Measurements from ENCODE around the gene TMEM185A.

TMEM185A gene

DNA sequence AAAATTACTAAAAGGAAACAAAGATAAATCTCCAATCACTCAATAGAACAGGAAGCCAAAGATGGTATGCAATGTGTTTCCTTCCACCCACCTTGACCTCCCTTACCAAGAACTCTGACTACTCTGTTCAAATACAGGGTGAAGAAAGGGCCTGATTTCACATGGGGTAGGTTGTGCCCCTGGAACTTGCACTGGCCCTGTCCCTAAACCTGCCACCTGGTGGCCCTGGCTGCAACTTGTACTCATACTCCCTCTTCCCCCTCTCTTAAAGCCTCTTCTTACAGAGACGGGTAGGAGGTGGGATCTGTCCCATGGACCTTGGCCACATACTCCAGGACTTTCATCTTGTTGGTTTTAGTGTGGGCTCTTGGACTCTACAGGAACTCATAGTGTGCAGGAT is 17.3 kb upstream of the TMEM185A start:
- Histone ChIP-seq H3K9me3 (ENCODE audit: control insufficient read depth in 5 of 5, low read length in 5 of 5) (peaks cover 0 to 2% (median 0%) of the 10 kb centered on the region in 5 donors), H3K4me1 (ENCODE audit: control insufficient read depth in 5 of 5, insufficient read depth in 5 of 5, low read length in 5 of 5) (no peaks in the 10 kb centered on the region), H3K27ac (ENCODE audit: low read depth, low read length) (no peak overlapping the region), H3K36me3 (ENCODE audit: control insufficient read depth in 5 of 5, insufficient read depth in 5 of 5, low read length in 5 of 5) (no peaks in the 10 kb centered on the region), H3K4me3 (ENCODE audit: low read depth in 1 of 5, low read length in 5 of 5) (no peak overlapping the region), H3K9ac (ENCODE audit: low read length in 5 of 5) (no peak overlapping the region), H3K27me3 (ENCODE audit: control insufficient read depth in 5 of 5, insufficient read depth in 4 of 5, low read length in 5 of 5) (peaks cover 0 to 27% (median 12%) of the 10 kb centered on the region in 5 donors)

- no peak overlapping the region for H3K27ac ChIP-seq (ENCODE audit: low read depth, low read length)
- no peaks in the 10 kb centered on the region for H3K4me1 ChIP-seq (ENCODE audit: control insufficient read depth in 5 of 5, insufficient read depth in 5 of 5, low read length in 5 of 5)
- peaks cover 0 to 21% (median 15%) of the 10 kb centered on the region in 5 donors for H3K27me3 ChIP-seq (ENCODE audit: control insufficient read depth in 5 of 5, insufficient read depth in 4 of 5, low read length in 5 of 5)
- H3K9me3 ChIP-seq (ENCODE audit: control insufficient read depth in 5 of 5, low read length in 5 of 5) = peaks cover 0 to 2% (median 0%) of the 10 kb centered on the region in 5 donors
- H3K9ac ChIP-seq (ENCODE audit: low read length in 5 of 5) = no peak overlapping the region
- H3K4me3 ChIP-seq (ENCODE audit: low read depth in 1 of 5, low read length in 5 of 5) = no peak overlapping the region
- no peaks in the 10 kb centered on the region for H3K36me3 ChIP-seq (ENCODE audit: control insufficient read depth in 5 of 5, insufficient read depth in 5 of 5, low read length in 5 of 5)
Measured at GRCh38 chrX:149647505-149647904, 15.9 kb upstream of the TMEM185A start.

GRCh38 chrX:149643496-149643895 is 11.9 kb upstream of the TMEM185A start:
- H3K4me3 ChIP-seq (ENCODE audit: low read depth in 1 of 5, low read length in 5 of 5) = no peak overlapping the region
- H3K4me1 ChIP-seq (ENCODE audit: control insufficient read depth in 5 of 5, insufficient read depth in 5 of 5, low read length in 5 of 5) = no peaks in the 10 kb centered on the region
- no peak overlapping the region for H3K9ac ChIP-seq (ENCODE audit: low read length in 5 of 5)
- no peaks in the 10 kb centered on the region for H3K9me3 ChIP-seq (ENCODE audit: control insufficient read depth in 5 of 5, low read length in 5 of 5)
- H3K27ac ChIP-seq (ENCODE audit: low read depth, low read length) = no peak overlapping the region
- H3K27me3 ChIP-seq (ENCODE audit: control insufficient read depth in 5 of 5, insufficient read depth in 4 of 5, low read length in 5 of 5) = peaks cover 0 to 20% (median 11%) of the 10 kb centered on the region in 5 donors
- no peaks in the 10 kb centered on the region for H3K36me3 ChIP-seq (ENCODE audit: control insufficient read depth in 5 of 5, insufficient read depth in 5 of 5, low read length in 5 of 5)

- Histone ChIP-seq H3K4me3 (ENCODE audit: low read depth in 1 of 5, low read length in 5 of 5) (no peak overlapping the region), H3K36me3 (ENCODE audit: control insufficient read depth in 5 of 5, insufficient read depth in 5 of 5, low read length in 5 of 5) (no peaks in the 10 kb centered on the region), H3K9ac (ENCODE audit: low read length in 5 of 5) (no peak overlapping the region), H3K27ac (ENCODE audit: low read depth, low read length) (no peak overlapping the region), H3K9me3 (ENCODE audit: control insufficient read depth in 5 of 5, low read length in 5 of 5) (peaks cover 0 to 2% (median 0%) of the 10 kb centered on the region in 5 donors), H3K27me3 (ENCODE audit: control insufficient read depth in 5 of 5, insufficient read depth in 4 of 5, low read length in 5 of 5) (peaks cover 0 to 13% (median 9%) of the 10 kb centered on the region in 5 donors), H3K4me1 (ENCODE audit: control insufficient read depth in 5 of 5, insufficient read depth in 5 of 5, low read length in 5 of 5) (no peaks in the 10 kb centered on the region)
Measured at GRCh38 chrX:149641835-149642234, 10.2 kb upstream of the TMEM185A start.

DNA sequence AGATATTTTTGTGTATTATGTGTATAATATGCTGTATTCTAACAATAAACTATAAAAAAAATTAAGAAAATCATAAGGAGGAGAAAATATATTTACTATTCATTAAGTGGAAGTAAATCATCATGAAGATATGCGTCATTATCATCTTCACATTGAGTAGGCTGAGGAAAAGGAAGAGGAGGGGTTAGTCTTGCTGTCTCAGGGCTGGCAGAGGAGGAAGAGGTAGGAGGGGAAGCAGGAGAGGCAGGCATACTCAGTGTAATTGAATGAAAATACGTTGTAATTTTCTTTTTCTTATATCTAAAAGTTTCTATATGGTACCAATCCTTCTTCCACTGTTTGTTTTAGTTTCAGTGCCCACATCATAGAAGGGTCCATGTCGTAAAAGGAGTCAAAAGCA is 9.8 kb upstream of the TMEM185A start:
- Histone ChIP-seq H3K9me3 (ENCODE audit: control insufficient read depth in 5 of 5, low read length in 5 of 5) (peaks cover 0 to 4% (median 0%) of the 10 kb centered on the region in 5 donors), H3K27me3 (ENCODE audit: control insufficient read depth in 5 of 5, insufficient read depth in 4 of 5, low read length in 5 of 5) (peaks cover 0 to 12% (median 9%) of the 10 kb centered on the region in 5 donors), H3K4me3 (ENCODE audit: low read depth in 1 of 5, low read length in 5 of 5) (no peak overlapping the region), H3K4me1 (ENCODE audit: control insufficient read depth in 5 of 5, insufficient read depth in 5 of 5, low read length in 5 of 5) (no peaks in the 10 kb centered on the region), H3K27ac (ENCODE audit: low read depth, low read length) (no peak overlapping the region), H3K9ac (ENCODE audit: low read length in 5 of 5) (no peak overlapping the region), H3K36me3 (ENCODE audit: control insufficient read depth in 5 of 5, insufficient read depth in 5 of 5, low read length in 5 of 5) (no peaks in the 10 kb centered on the region)

DNA sequence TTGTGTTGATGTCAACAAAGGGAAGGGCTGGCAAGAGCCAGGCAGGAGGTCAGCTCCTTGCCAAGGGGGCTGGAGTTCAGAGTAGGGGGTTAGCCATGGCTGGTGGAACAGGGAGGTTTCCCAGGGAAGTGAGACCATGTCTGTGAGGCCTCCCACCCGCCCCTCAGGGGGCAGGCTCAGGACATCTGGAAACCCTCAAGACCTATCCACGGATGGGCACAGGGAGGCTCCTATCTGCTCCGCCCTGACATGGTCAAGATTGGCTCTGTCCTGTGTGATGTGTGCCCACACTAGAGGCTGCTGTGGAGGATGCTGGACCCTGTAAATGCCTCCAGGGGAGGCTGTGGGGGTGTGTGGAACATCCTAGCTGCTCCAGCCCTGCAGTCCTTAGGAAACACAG is 8.0 kb upstream of the TMEM185A start:
- Histone ChIP-seq H3K27ac (ENCODE audit: low read depth, low read length) (no peak overlapping the region), H3K9ac (ENCODE audit: low read length in 5 of 5) (no peak overlapping the region), H3K4me1 (ENCODE audit: control insufficient read depth in 5 of 5, insufficient read depth in 5 of 5, low read length in 5 of 5) (no peaks in the 10 kb centered on the region), H3K4me3 (ENCODE audit: low read depth in 1 of 5, low read length in 5 of 5) (no peak overlapping the region), H3K36me3 (ENCODE audit: control insufficient read depth in 5 of 5, insufficient read depth in 5 of 5, low read length in 5 of 5) (no peaks in the 10 kb centered on the region), H3K27me3 (ENCODE audit: control insufficient read depth in 5 of 5, insufficient read depth in 4 of 5, low read length in 5 of 5) (peaks cover 4 to 13% (median 7%) of the 10 kb centered on the region in 5 donors), H3K9me3 (ENCODE audit: control insufficient read depth in 5 of 5, low read length in 5 of 5) (peaks cover 0 to 4% (median 0%) of the 10 kb centered on the region in 5 donors)

- no peaks in the 10 kb centered on the region for H3K36me3 ChIP-seq (ENCODE audit: control insufficient read depth in 5 of 5, insufficient read depth in 5 of 5, low read length in 5 of 5)
- H3K4me3 ChIP-seq (ENCODE audit: low read depth in 1 of 5, low read length in 5 of 5) = no peak overlapping the region
Measured at GRCh38 chrX:149638860-149639259, 7.3 kb upstream of the TMEM185A start.

GRCh38 chrX:149633511-149633910 is 1.9 kb upstream of the TMEM185A start:
- H3K4me3 ChIP-seq (ENCODE audit: low read depth in 1 of 5, low read length in 5 of 5) = no peak overlapping the region
- H3K9me3 ChIP-seq (ENCODE audit: control insufficient read depth in 5 of 5, low read length in 5 of 5) = peaks cover 0 to 6% (median 0%) of the 10 kb centered on the region in 5 donors
- H3K4me1 ChIP-seq (ENCODE audit: control insufficient read depth in 5 of 5, insufficient read depth in 5 of 5, low read length in 5 of 5) = peaks cover 0 to 20% (median 13%) of the 10 kb centered on the region in 5 donors
- H3K9ac ChIP-seq (ENCODE audit: low read length in 5 of 5) = no peak overlapping the region
- H3K27ac ChIP-seq (ENCODE audit: low read depth, low read length) = no peak overlapping the region
- no peaks in the 10 kb centered on the region for H3K36me3 ChIP-seq (ENCODE audit: control insufficient read depth in 5 of 5, insufficient read depth in 5 of 5, low read length in 5 of 5)
- H3K27me3 ChIP-seq (ENCODE audit: control insufficient read depth in 5 of 5, insufficient read depth in 4 of 5, low read length in 5 of 5) = peaks cover 0 to 14% (median 0%) of the 10 kb centered on the region in 5 donors

More at GRCh38 chrX:149638860-149639259, 7.3 kb upstream of the TMEM185A start:
- no peak overlapping the region for H3K9ac ChIP-seq (ENCODE audit: low read length in 5 of 5)
- no peak overlapping the region for H3K27ac ChIP-seq (ENCODE audit: low read depth, low read length)
- no peaks in the 10 kb centered on the region for H3K4me1 ChIP-seq (ENCODE audit: control insufficient read depth in 5 of 5, insufficient read depth in 5 of 5, low read length in 5 of 5)
- peaks cover 0 to 4% (median 0%) of the 10 kb centered on the region in 5 donors for H3K9me3 ChIP-seq (ENCODE audit: control insufficient read depth in 5 of 5, low read length in 5 of 5)
- H3K27me3 ChIP-seq (ENCODE audit: control insufficient read depth in 5 of 5, insufficient read depth in 4 of 5, low read length in 5 of 5) = peaks cover 4 to 15% (median 7%) of the 10 kb centered on the region in 5 donors

DNA sequence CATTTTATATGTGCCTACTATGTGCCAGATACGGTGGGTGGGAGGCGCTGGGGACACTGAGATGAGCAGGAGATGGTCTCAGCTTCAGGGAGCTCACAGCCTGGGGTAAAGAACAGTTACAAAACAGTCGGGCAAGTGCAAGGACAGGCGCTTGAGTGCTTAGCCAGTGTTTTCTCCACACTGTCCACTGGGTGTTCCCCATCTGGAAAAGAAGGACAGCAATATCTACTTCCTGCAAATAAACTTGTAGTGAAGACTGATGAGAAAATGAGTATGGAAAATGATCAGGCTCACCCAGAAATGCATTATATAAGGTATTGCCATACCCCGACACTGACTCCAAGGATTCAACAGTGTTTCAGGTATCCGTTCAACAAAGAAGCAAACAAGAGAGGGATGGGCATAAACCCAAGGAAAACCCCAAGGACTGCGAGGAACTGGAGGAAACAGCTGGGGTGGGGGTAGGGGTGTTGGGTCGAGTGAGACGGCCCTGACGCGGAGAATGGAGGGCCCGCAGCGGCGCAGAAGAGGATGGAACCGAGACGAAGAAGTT is 835 bp downstream of the TMEM185A start:
- Histone ChIP-seq H3K36me3 (ENCODE audit: control insufficient read depth in 5 of 5, insufficient read depth in 5 of 5, low read length in 5 of 5) (no peaks in the 10 kb centered on the region), H3K9ac (ENCODE audit: low read length in 5 of 5) (peak overlapping the region in 4 of 5 donors; percentile 21 to 60 (median 43)), H3K27me3 (ENCODE audit: control insufficient read depth in 5 of 5, insufficient read depth in 4 of 5, low read length in 5 of 5) (peaks cover 0 to 14% (median 0%) of the 10 kb centered on the region in 5 donors), H3K4me1 (ENCODE audit: control insufficient read depth in 5 of 5, insufficient read depth in 5 of 5, low read length in 5 of 5) (peaks cover 0 to 20% (median 13%) of the 10 kb centered on the region in 5 donors), H3K27ac (ENCODE audit: low read depth, low read length) (peak overlapping the region; percentile 49), H3K4me3 (ENCODE audit: low read depth in 1 of 5, low read length in 5 of 5) (peak overlapping the region; percentile 59 to 75 (median 67)), H3K9me3 (ENCODE audit: control insufficient read depth in 5 of 5, low read length in 5 of 5) (peaks cover 0 to 2% (median 0%) of the 10 kb centered on the region in 5 donors)

GRCh38 chrX:149629730-149630387 is 1.7 kb downstream of the TMEM185A start:
- Histone ChIP-seq H3K9ac (ENCODE audit: low read length in 5 of 5) (peak overlapping the region in 1 of 5 donors; percentile 21), H3K4me1 (ENCODE audit: control insufficient read depth in 5 of 5, insufficient read depth in 5 of 5, low read length in 5 of 5) (peaks cover 0 to 20% (median 13%) of the 10 kb centered on the region in 5 donors), H3K27ac (ENCODE audit: low read depth, low read length) (no peak overlapping the region), H3K36me3 (ENCODE audit: control insufficient read depth in 5 of 5, insufficient read depth in 5 of 5, low read length in 5 of 5) (no peaks in the 10 kb centered on the region), H3K9me3 (ENCODE audit: control insufficient read depth in 5 of 5, low read length in 5 of 5) (peaks cover 0 to 2% (median 0%) of the 10 kb centered on the region in 5 donors), H3K4me3 (ENCODE audit: low read depth in 1 of 5, low read length in 5 of 5) (peak overlapping the region in 4 of 5 donors; percentile 1 to 75 (median 63)), H3K27me3 (ENCODE audit: control insufficient read depth in 5 of 5, insufficient read depth in 4 of 5, low read length in 5 of 5) (peaks cover 0 to 9% (median 0%) of the 10 kb centered on the region in 5 donors)
